Embryonic facial prominence (tissue), 1 donor: ENCODE results near the gene PPP1R1B.
A peak's percentile ranks its signal among the peaks of the same experiment; 100 is the strongest.

ENCODE experiments used
- DNase-seq: peaks from one replicate; pipeline ENCODE4 v3.0.0-alpha.2; 2016; ENCODE audit errors: extremely low spot score

The PPP1R1B gene

DNA sequence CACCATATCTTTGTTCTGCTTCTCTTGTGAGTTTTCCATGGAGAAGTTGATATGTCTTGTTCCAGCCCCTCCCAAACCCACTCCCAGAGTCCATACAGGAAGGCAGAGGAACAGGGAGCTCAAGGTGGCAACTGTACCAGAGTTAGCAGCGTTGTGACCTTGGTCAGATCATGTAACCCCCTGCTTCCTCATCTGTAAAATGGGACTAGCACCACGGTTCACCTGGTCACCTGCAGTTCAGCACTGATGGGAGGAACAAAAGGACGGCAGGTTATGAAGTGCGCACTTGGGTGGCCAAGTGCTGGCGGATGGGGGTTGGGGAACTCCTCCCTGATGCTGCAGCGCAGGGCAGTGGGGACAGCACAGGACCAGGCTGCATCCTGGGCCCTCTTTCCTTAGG is 11.3 kb upstream of the PPP1R1B start:
- DNase-seq = no peak

DNA sequence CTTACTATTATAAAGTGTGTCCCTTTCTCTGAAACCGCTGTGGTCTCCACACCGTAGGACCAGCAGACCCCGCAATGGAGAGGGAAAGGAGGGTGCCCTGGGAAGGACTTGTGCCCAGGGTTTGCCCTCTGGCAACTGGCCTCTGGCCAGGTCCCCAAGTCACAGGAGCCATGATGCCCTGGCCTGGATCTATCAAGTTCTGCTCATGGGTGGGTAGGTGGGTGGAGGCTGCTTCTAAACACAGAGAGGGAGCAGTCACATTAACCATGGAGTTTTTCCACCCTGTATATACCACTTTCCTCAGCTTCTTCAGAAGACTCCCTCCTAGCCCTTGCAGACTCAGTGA is 9.7 kb upstream of the PPP1R1B start:
- no peak for DNase-seq

DNA sequence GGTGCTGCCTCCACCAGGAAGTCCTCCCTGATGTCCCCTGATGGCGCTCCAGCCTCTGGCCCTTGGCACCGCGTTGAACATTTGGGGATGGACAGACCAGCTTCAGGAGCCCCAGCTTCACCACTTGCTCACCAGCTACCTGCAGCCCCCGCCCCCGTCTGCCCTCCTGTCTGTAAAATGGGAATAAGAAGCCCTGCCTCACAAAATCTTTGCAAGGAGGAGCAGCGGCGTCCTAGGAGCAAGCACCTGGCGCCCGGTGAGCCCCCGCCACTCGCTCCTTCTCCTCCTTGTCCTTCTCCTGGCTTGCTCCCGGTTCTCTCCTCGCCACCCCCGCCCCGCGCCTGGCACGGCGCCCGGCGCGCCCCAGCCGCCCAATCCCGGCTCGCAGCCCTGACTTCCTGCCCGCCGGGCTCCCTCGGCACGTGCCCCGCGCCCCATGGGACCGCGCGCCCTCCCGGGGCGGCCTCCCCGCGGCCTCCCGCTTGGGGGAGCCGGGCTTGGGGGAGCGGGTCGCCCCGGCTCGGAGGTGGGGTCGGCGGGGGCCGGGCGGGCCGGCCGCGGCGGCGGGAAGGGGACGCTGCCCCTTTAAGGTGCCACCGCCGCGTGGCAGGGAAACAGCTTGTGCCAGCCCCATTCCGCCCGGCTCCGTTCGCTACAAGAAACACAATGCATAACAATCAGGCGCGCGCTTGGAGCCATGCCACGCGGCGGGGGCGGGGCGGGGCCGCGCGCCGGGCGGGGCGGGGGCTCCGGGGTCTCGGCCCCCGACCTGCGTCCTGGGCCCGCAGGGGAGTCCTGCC is 9.1 kb upstream of the PPP1R1B start:
- DNase-seq = no peak

DNA sequence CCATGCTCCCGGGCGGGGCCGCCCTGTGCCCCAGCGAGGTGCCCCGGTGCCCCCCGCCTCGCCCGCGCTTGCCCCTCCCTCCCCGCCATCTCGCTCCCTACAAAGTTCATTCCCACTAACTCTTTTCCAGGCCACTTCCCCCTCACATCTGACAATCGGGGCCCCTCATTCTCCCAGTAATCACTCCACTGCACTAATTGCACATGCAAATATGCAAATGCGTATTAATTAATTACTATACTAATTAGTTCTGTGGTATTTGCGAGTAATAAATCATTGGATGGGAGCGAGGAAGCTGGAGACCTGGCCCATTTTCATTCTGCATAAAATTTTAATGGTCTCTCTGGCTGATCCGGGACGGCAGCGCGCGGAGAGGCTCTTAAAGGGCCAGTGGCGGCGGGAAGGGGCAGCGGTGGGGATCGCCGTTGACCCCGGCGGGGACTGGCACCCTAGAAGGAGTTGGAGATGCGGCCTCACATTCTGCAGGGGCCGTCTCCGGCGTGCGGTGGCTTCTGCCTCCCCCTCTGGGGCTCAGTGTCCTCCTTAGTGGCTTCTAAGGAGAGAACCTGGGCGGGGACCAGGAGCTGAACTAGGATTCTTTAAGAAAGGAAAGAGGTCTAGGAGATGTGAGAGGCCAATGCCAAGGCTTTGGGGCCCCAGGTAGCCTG is 8.4 kb upstream of the PPP1R1B start:
- DNase-seq = no peak

DNA sequence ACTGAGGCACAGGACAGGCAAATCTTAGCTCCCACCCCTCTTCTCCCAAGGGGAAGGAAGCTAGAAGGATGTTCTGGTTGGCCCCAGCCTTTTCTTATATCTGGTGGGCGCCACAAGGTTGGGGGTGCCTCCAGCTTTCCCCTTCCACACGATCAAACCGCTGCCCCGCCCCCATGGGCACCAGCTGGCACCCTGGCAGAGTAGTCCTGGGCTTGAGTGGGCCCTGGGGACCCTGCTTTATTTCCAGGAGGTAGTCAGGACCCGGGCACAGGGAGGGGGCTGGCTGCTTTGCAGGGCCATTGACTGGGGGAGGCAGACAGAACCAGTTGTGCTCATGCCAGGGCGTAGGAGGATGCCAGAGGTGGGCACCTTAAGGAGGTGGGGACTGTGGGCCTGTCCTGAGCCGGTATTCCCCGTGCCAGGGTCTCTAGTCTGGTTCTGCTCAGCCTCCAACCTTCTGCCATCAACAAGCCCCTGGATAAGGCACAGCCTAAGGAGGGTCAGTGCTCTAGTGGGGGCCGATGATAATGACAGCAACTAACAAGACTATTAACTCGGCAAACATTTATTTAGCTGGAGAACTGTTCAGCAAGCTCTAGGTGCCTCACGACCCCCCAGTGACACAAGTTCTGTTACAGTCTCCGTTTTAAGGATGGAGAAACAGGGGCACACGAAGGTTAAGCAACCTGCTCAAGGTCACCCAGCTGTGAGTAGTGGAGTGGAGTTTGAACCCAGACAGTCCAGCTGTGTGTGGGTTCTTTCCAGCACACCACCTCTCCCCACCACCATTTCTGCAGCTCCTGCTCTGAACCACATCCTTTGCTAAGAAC is 7.6 kb upstream of the PPP1R1B start:
- DNase-seq = no peak

DNA sequence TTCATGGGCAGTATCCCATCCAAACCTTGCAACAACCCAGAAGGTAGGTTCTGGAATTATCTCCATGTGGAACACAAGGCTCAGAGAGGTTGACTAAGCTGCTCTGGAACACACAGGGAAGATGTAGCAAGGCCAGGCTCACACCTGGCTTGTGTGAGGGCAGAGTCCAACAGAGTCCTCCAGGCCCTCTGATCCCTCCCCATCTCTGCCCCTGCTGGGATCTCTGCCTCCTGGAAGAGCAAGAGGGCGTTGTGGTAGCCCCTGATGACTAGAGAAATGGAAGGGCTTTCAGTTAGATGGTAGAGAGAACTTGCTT is 7.0 kb upstream of the PPP1R1B start:
- no peak for DNase-seq

DNA sequence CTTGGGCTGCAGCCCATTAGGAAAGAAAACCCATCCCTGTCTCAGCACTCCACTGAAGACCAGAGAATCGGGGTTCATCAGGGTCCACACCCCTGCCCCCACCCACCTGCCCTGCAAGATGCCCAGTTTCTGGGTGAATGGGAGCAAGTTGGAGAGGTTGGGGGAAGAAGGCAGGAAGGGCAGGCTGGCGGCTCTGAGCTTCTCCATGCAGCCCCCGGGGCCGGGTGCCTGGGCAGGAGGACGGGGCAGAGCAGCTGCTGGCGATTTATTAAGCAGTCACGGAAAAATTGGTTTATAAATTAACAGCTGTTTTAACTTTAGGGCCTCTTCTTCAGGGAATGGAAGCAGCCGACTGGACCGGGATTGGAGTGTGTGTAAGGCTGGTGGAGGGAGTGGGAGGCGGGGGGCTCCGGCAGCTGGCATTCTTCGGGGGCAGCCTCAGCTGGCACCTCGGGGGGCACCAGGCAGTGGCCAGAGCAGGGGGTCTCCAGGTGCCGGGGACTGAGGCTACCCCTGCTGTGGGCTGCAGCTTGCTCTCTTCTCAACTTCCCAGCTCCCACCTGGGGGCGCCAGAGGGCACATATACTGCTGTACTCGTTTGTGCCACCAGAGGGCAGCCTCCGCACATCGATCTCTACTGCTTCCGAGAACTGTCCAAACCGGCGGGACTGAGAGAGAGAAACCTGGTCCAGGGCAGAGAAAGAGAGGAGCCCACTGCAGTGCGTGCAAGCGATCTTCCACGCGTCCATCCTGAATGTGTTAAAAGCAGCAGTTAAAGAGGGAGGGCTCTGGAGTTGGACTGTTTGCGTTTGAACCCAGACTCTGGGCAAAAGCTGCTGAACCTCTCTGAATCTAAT is 5.0 kb upstream of the PPP1R1B start:
- peak; percentile 84 for DNase-seq

DNA sequence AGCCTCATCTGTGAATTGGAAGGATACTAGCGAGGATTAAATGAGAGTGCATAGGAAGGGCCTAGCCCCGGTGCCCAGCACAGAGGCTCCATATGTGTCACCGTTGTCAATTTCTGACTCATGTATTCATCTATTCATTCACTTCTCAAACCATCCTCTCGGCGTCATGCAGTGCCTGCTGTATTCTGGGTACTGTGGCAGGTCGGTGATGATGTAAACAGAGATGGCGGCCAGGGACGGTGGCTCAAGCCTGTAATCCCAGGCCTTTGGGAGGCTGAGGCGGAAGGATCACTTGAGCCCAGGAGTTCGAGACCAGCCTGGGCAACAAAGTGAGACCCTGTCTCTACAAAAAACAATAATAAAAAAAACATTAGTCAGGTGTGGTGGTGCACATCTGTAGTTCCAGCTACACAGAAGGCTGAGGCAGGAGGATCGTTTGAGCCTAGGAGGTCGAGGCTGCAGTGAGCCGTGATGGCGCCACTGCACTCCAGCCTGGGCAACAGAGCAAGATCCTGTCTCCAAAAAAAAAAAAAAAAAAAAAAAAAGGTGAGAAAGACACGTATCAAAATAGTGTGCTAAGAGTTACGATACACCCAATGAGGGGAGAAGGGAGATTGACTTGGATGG is 4.3 kb upstream of the PPP1R1B start:
- no peak for DNase-seq

DNA sequence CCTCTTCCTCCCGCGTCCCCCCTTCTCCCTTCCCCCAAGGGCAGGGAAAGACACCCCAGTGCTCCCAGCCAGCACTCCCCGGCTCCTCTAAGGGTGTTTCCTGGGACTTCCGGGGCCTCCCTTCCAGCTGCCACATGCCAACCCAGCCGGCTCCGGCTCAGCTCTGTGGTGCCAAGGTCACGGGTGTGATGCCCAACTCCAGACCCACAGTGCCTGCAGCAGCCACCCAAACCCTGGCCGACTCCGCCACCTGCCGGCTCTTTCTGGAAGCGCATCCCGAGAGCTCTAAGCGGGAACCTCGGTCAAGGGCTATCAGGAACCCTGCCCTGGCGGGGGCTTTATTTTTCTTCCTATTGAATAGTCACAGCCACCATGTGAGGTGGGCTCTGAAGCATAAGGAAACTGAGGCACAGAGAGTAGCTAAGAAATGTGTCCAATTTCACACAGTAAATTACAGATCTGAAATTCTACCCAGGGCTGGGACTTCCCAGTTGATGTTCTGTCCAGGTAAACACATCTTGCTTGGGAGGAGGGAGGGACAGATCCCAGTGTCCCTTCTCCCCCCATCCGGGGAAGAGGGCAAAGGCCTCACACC is 3.3 kb upstream of the PPP1R1B start:
- DNase-seq = no peak

DNA sequence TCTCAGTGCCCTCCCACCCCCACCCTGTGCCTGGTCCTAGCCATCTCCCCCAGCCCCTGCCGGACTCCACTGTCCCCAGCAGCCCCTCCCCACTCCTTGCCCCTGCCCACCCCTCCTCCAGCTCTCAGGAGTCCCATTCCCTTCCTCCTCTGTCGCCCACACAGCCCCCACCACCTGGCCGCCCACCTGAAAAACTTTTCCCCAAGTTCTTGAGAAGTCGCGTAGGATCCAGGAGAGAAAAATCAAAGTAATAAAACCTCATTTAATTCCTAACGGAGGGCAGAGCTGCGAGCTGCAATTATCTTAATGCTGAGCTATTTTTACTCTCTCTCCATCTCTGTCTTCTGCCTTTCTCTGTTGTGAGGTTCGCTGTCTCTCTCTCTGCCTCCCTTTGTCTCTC is 2.4 kb upstream of the PPP1R1B start:
- DNase-seq = no peak

DNA sequence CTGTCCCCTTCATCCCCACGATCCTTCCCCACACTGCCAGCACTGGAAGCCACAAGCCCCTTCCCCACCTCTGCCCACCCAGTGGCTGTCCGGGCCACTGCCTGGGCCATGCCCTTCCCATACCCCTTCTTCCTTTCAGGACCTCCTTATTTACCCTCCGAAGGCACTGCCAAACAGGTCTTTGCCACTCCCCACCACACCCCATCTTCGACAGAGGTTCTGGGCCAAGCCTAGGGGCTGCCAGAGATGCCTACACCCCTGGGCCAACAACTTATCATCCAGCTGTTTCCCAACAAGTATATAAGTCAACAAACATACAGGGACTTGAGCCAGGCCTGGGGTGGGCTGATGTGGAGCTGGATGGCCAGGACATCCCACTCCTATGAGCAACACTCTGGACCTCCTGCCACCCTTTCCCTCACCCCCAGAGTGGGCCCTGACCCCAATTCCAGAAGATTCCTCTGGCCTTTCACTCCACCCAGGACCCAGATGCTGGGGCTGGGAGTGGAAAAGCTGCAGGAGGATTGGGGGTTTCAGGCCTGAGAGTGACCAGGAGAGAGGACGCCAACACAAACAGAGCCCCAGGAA is 1.5 kb upstream of the PPP1R1B start:
- DNase-seq = no peak

DNA sequence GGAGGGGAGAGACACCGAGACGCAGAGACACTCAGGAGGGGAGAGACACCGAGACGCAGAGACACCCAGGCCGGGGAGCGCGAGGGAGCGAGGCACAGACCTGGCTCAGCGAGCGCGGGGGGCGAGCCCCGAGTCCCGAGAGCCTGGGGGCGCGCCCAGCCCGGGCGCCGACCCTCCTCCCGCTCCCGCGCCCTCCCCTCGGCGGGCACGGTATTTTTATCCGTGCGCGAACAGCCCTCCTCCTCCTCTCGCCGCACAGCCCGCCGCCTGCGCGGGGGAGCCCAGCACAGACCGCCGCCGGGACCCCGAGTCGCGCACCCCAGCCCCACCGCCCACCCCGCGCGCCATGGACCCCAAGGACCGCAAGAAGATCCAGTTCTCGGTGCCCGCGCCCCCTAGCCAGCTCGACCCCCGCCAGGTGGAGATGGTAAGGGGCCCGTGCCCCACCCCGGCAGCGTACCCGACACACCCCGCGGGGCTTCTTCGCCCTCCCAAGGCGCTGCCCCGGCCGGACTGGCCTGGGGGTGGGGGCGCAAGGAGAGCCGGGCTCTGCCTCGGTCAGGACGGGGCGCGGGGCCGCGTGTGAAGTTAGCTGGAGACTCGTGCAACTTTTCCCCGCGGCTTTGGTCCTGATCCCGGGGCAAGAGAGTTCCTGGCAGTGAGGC is 427 bp downstream of the PPP1R1B start:
- DNase-seq = no peak

DNA sequence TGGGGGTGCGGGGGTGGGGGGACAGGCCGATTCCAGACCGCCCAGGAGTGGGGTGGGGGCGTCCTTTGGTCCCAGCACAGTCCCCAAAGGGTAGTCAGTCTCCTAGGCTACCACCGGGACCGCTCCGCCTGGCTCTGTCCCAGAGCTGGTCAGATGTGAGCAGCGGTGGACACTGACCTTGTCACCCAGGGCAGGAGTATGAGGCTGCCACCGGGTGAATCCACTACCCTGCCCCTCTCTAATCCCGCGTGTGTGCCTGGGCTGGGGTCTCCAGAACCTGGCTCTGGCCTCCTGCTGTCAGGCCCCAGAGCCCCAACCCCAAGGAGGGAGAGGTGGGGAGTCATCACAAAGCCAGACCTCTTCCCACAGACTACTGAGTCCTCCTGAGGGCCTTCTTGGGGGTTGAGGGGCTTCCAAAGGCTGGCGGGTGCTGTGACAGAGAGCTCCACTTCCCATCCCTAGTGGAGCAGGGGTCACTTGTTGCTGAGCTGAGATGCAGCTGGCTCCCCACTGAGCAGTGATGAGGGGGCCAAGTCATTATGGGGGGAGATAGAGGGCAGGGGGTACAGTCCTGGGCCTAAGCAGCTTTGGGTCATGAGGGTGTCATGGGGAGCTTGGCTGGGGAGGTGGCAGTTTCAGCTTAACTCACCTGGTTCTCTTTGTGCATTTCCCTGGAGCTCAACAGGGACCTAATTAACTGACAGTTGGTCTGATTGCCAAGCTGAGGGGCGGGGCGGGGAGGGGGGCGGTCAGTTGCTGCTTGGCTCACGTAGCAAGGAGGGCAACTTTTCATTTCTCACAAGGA is 1.2 kb downstream of the PPP1R1B start:
- no peak for DNase-seq

DNA sequence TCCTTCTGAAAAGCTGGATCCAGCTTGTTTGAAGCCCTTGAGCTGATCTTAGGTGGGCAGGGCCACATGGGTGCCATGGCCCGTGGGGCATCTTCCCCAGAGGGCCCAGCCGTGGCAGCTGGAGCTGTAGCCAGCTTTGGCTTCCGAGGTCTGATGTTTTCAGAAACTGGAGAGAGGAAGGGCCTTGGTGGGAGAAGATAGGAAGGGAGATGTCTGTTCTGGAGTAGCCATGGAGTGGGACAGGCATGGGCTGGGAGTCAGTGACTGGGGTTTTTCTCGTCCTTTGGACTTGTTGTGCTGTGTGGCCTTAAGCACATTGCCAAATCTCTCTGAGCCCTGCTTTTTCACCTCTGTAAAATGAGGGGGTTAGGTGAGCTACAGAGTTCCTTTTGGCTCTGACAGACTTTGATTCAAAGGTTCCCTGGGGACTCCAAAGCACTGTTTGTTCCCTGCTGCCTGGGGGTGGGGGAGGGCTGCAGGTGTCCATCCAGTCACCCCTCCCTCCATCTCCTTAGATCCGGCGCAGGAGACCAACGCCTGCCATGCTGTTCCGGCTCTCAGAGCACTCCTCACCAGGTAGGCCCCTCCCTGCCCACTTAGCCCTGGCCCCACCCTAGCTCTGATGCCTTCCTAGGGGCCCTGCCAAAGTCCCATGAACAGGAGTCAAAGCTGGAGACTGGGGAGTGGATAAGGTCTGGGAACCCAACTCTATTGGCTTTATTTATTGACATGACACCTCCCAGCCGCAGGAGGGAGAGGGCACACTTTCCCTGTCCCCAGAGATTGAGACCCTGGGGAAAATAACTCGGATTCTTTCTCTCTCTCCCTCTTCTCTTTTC is 2.1 kb downstream of the PPP1R1B start:
- DNase-seq = no peak

DNA sequence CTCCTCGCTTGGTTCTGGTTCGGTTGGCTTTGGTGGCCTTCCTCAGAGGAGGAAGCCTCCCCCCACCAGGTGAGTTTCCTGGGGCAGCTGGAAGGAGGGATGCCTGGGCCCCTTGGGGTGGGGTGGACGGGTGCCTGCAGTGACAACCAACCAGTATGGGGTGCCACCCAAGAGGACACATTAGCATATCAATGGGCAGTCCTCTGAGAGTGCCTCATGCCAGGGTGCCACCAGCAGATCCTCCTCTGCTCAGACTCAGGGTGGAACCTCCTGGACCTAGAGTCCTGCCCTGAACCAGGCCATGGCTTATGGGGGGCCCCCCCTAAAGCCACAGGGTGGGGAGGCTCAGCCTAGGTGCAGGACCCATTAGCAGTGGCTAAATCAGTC is 2.7 kb downstream of the PPP1R1B start:
- no peak for DNase-seq

DNA sequence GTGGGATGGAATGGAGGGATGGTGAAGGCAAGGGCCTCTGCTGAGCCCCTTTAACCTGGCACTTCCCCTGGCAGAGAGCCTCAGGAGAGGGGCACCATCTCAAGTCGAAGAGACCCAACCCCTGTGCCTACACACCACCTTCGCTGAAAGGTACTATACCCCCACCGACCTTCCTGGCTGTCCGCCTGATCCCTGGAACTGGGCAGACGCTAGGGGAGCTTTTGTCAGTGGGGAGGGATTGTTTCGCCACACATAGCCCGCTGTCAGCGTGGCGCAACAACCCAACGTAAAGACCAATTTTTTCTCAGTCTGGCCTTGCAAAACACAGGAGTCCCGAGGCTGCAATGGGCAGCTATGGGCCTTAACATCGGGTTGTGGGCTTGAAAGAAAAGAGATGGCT is 3.1 kb downstream of the PPP1R1B start:
- DNase-seq = no peak

DNA sequence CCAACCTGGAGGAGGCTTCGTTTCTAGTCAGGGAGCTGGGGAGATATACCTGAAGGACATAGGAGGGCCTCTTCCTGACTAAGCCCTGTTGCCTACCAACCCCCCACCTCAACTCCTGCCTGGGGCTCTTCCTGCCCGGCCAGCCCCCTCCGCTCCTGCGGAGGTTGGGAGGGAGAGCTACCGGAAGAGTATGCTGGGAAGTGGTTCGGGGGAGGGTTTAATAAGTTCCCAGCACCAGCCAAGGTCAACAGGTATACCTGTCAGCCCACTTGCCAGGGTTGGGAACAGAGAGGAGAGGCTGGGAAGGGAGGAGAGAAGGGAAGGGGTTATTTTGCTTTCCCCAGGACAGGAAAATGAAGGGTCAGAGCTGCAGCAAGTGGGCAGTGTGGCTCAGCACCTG is 4.7 kb downstream of the PPP1R1B start:
- DNase-seq = no peak

DNA sequence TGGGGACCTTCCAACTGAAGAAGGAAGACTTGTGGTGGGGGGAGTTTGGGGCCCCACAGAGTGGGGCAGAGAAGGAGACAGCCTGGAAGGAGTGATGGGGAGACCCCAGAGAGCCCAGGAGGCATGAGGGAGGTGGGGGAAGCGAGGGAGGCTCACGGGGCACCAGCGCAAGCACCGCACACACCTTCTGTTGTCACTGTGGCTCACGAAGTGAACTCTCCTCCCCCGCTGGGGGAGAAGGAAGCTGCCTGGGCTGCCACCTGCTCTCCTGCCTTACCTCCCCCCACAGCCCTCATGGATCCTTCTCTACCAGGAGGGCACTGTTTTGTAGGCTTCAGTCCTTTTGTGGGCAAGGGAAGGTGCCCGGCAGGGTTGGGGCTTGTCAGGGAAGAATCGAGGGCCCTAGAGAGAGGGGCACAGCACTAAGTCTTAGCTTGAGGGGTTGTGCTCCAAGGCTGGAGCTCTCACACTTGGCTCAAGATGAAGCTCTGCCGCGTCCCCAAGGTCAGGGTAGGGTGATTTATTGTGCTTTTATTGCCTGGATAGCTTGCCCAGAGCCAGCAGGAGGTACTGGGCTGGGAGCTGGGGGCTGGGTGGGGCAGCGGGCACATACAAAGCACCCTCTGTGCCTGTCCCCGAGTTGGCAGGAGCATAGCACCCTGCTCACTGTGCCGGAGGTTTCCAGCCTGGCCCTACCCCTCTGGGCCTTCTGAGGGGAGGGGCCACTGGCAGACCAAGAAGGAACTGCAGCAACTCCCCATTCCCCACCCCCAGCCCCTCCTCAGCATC is 5.6 kb downstream of the PPP1R1B start:
- no peak for DNase-seq
